PC-3 (cell line): ENCODE results near the gene ACSS3. TPM values are rescaled to one million over a fixed set of nuclear protein-coding genes. Genes with fewer than 3 reads are reported as not detected.

Experiments used
- ATAC-seq: fragments of 200-7000 bp; cut with Tn5 transposase; 2 replicates; pipeline ENCODE4 v1.9.1; 2020; ENCODE audit warnings: mild to moderate bottlenecking, moderate library complexity
- BruUV-seq: library from RNA; stranded (reverse); fragments of 400-500 nt; replicated peaks from 2 replicates; lab custom pipeline; 2021; lab: Mats Ljungman, UMichigan
- CTCF ChIA-PET: fragments of 300-600 bp; sonication (Branson Sonifier 250); formaldehyde crosslinking; loops from one replicate; lab custom pipeline; 2022; ENCODE audit warnings: antibody characterized with exemption; lab: Charles Lee
- POLR2A ChIA-PET: fragments of 300-600 bp; sonication (Branson Sonifier 250); formaldehyde crosslinking; loops from one replicate; lab custom pipeline; 2022; ENCODE audit warnings: antibody characterized with exemption; ENCODE audit not compliant: unreplicated experiment; lab: Charles Lee
- DNase-seq: peaks from one replicate; pipeline ENCODE4 v3.0.0-alpha.2; 2015
- H2AFZ ChIP-seq: fragments of 300-600 bp; sonication (generic); 2 replicates; pipeline ENCODE4 v1.6.0; 2016; ENCODE audit warnings: antibody characterized with exemption, low read length
- H3F3A ChIP-seq: fragments of 300-600 bp; sonication (generic); one replicate; pipeline ENCODE4 v1.6.0; 2017; ENCODE audit warnings: antibody characterized with exemption, low read length, control low read depth, mild to moderate bottlenecking; ENCODE audit not compliant: unreplicated experiment
- H3K27ac ChIP-seq: fragments of 300-600 bp; sonication (generic); 2 replicates; pipeline ENCODE4 v1.5.1; 2016; ENCODE audit warnings: mild to moderate bottlenecking, low read length
- H3K27me3 ChIP-seq: fragments of 300-600 bp; sonication (generic); 2 replicates; pipeline ENCODE4 v1.6.1; 2016; ENCODE audit warnings: low read length, mixed read lengths
- H3K36me3 ChIP-seq: fragments of 300-600 bp; sonication (generic); 2 replicates; pipeline ENCODE4 v1.6.1; 2016; ENCODE audit warnings: low read depth, mixed run types, low read length, mixed read lengths
- H3K4me1 ChIP-seq: fragments of 300-600 bp; sonication (generic); 2 replicates; pipeline ENCODE4 v1.5.1; 2016; ENCODE audit warnings: low read length; ENCODE audit not compliant: insufficient read depth
- H3K4me2 ChIP-seq: fragments of 300-600 bp; sonication (generic); 2 replicates; pipeline ENCODE4 v1.6.0; 2016; ENCODE audit warnings: low read length
- H3K4me3 ChIP-seq: fragments of 300-600 bp; sonication (generic); 2 replicates; pipeline ENCODE4 v1.5.1; 2016; ENCODE audit warnings: mild to moderate bottlenecking, low read length, mixed read lengths
- H3K79me2 ChIP-seq: fragments of 300-600 bp; sonication (generic); 2 replicates; pipeline ENCODE4 v1.6.1; 2017; ENCODE audit warnings: low read length, mixed read lengths
- H3K9ac ChIP-seq: fragments of 300-600 bp; sonication (generic); 2 replicates; pipeline ENCODE4 v1.6.0; 2016; ENCODE audit warnings: mild to moderate bottlenecking, low read length
- H3K9me2 ChIP-seq: fragments of 300-600 bp; sonication (generic); replicated peaks from 2 replicates; pipeline ENCODE4 v1.6.1; 2016; ENCODE audit warnings: mixed run types, low read length, mixed read lengths
- H3K9me3 ChIP-seq: fragments of 300-600 bp; sonication (generic); 2 replicates; pipeline ENCODE4 v1.6.1; 2016; ENCODE audit warnings: low read length, mixed read lengths
- H4K20me1 ChIP-seq: fragments of 300-600 bp; sonication (generic); 2 replicates; pipeline ENCODE4 v1.6.1; 2016; ENCODE audit warnings: low read length, mixed read lengths
- EZH2 ChIP-seq: fragments of 300-600 bp; sonication (generic); IDR thresholded peaks from one replicate; pipeline ENCODE4 v1.6.1; 2017; ENCODE audit warnings: antibody characterized with exemption, mild to moderate bottlenecking, low read length; ENCODE audit not compliant: unreplicated experiment
- EZH2phosphoT487 ChIP-seq: fragments of 300-600 bp; sonication (generic); IDR thresholded peaks from 2 replicates; pipeline ENCODE4 v1.6.1; 2018; ENCODE audit warnings: mild to moderate bottlenecking, antibody characterized with exemption, low read length, borderline replicate concordance
- intact Hi-C: fragments of 100-400 bp; cut with micrococcal nuclease; formaldehyde crosslinking; loops from 2 replicates; pipeline ENCODE4 v1.9.0; 2023
- microRNA-seq: library from miRNA; unstranded; fragments of <30 nt; microRNA quantifications from one replicate; pipeline ENCODE4 v1.1.0, GENCODE V29; 2020; ENCODE audit not compliant: unreplicated experiment
- total RNA-seq: library from RNA; depleted of rRNA; stranded (reverse); fragments of >200 nt; gene quantifications from 2 replicates; pipeline ENCODE4 v1.2.3, GENCODE V29; 2014; rRNA removed
- TF ChIP-seq, protein P1 (sequence below): fragments of 300-600 bp; sonication (generic); conservative IDR thresholded peaks from 2 replicates; pipeline ENCODE4 v1.5.1; 2017; ENCODE audit warnings: antibody characterized with exemption, low read depth, mild to moderate bottlenecking, low read length

Gene ACSS3
- total RNA-seq, 1 experiment from 2014 or later: not detected

DNA sequence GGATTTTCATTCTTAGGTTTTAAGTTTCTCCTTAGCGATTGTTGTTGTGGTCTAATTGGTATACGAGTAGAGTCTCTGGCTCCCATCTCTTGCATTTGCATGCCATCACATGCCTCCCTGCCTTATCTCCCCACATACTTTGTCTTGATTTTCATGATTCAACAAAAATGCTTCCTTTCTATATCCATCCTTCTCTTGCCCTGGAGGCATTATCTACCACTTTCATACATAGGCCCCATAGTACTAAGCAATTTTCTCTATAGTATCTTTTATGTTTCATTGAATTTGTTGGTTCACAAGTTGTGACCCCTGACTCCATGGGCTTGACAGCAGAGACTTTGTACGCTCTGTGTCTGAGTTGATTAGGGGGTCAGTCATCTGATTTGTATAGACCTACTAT lies 226.1 kb downstream of the ACSS3 start:
- H3K9ac ChIP-seq: no peak overlapping the region
- no peaks in the 10 kb centered on the region for H4K20me1 ChIP-seq
- ATAC-seq: no peak
- no peak overlapping the region for H3K4me3 ChIP-seq
- H3K4me1 ChIP-seq: no peaks in the 10 kb centered on the region
- H3F3A ChIP-seq: no peaks in the 10 kb centered on the region
- no peaks in the 10 kb centered on the region for H3K36me3 ChIP-seq
- CTCF ChIA-PET: no interaction called here
- H2AFZ ChIP-seq: no peak overlapping the region
- TF ChIP-seq, protein P1, sequence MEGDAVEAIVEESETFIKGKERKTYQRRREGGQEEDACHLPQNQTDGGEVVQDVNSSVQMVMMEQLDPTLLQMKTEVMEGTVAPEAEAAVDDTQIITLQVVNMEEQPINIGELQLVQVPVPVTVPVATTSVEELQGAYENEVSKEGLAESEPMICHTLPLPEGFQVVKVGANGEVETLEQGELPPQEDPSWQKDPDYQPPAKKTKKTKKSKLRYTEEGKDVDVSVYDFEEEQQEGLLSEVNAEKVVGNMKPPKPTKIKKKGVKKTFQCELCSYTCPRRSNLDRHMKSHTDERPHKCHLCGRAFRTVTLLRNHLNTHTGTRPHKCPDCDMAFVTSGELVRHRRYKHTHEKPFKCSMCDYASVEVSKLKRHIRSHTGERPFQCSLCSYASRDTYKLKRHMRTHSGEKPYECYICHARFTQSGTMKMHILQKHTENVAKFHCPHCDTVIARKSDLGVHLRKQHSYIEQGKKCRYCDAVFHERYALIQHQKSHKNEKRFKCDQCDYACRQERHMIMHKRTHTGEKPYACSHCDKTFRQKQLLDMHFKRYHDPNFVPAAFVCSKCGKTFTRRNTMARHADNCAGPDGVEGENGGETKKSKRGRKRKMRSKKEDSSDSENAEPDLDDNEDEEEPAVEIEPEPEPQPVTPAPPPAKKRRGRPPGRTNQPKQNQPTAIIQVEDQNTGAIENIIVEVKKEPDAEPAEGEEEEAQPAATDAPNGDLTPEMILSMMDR: no peak
- no peak for TF ChIP-seq EZH2phosphoT487
- TF ChIP-seq EZH2: no peak
- POLR2A ChIA-PET: no interaction called here
- H3K9me3 ChIP-seq: no peaks in the 10 kb centered on the region
- intact Hi-C loops: no loop called here
- no peaks in the 10 kb centered on the region for H3K27me3 ChIP-seq
- no peak for DNase-seq
- H3K27ac ChIP-seq: no peak overlapping the region
- H3K4me2 ChIP-seq: no peak overlapping the region
- H3K79me2 ChIP-seq: no peaks in the 10 kb centered on the region
- no TSS peak for BruUV-seq
- no peaks in the 10 kb centered on the region for H3K9me2 ChIP-seq

Small RNAs within 50 kb of the gene (microRNA-seq; reads per million reads assigned to microRNA genes)
- gene MIR4699: not detected

Other genes with a start within 250 kb of the ACSS3 start
- gene LIN7A, start 140.1 kb upstream of the ACSS3 start, total RNA-seq: not detected in 2 replicates